Measurements from ENCODE around the gene ACOT11. TPM values are rescaled to one million over a fixed set of nuclear protein-coding genes. Genes with fewer than 3 reads are reported as not detected.
A peak's percentile ranks its signal among the peaks of the same experiment; 100 is the strongest.

The ACOT11 gene
- total RNA-seq, 1 donor from 2014 or later, result 0.25 TPM

DNA sequence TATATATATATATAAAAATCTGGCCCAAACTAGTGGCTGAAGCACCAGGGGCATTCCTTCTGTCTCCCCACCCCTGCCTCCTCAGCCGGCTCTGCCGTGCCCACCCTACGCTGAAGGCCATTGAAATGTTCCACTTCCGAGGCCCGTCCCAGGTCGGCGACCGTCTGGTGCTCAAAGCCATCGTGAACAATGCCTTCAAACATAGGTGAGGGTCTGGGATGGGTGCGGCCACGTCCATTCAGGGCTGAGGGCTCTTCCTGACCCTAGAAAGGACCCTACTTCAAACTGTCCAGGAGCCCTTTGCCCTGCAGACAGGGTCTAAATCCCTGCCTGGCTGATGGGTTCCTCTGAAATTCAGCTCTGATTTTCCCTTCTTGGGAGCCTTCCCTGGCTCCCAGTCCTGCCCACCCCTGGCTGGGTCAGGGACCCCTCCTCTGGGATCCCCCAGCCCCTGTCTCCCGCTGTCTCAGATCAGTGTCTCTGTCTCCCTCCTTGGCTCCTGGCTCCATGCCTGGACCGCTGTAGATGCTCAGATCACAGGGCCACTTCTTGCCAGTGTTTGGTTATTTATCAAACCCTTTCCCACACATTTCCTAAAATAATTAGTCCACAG, 51.3 kb downstream of the ACOT11 start:
- Mint-ChIP-seq H3K9me3 (ENCODE audit: low read depth) (no peaks in the 10 kb centered on the region), H3K27ac (ENCODE audit: unreplicated experiment) (no peak overlapping the region), H3K4me3 (ENCODE audit: unreplicated experiment) (no peak overlapping the region), H3K36me3 (ENCODE audit: low read depth) (no peaks in the 10 kb centered on the region), H3K4me1 (ENCODE audit: low read depth) (no peaks in the 10 kb centered on the region), H3K27me3 (ENCODE audit: low read depth) (no peaks in the 10 kb centered on the region)
- TF ChIP-seq, protein P1, sequence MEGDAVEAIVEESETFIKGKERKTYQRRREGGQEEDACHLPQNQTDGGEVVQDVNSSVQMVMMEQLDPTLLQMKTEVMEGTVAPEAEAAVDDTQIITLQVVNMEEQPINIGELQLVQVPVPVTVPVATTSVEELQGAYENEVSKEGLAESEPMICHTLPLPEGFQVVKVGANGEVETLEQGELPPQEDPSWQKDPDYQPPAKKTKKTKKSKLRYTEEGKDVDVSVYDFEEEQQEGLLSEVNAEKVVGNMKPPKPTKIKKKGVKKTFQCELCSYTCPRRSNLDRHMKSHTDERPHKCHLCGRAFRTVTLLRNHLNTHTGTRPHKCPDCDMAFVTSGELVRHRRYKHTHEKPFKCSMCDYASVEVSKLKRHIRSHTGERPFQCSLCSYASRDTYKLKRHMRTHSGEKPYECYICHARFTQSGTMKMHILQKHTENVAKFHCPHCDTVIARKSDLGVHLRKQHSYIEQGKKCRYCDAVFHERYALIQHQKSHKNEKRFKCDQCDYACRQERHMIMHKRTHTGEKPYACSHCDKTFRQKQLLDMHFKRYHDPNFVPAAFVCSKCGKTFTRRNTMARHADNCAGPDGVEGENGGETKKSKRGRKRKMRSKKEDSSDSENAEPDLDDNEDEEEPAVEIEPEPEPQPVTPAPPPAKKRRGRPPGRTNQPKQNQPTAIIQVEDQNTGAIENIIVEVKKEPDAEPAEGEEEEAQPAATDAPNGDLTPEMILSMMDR (IDR thresholded peaks at IDR 0.05), result no peak
- DNase-seq (ENCODE audit: low spot score), result no peak

DNA sequence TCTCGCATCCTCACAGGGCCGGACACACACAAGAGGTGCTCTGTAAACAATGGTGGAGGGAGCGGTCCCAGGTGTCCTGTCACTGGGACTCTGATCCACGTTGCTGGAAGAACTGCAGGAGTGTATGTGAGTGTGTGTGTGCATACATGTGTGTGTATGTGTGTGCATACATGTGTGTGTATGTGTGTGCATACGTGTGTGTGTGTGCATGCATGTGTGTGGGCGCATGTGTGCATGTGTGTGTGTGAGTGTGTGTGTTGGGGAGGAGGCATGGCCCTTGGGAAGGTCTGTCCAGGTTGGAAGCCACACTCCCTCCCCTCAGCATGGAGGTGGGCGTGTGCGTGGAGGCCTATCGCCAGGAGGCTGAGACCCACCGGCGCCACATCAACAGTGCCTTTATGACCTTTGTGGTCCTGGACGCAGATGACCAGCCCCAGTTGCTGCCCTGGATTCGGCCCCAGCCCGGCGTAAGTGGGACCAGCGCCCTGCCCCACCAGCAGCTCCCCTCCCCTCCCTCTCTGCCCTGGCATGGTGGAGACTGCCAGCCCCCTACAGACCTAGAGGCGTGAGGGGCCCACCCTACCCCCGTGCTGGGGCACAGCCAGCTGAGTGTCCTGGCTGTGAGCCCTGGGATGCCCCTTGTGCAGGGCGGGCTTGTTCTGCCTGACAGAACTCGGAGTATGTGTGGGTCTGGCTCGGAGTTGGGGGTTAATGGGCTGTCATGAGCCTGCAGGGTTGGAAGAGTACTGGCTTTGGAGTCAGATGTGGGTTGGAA, 53.1 kb downstream of the ACOT11 start:
- Mint-ChIP-seq H3K27ac (ENCODE audit: unreplicated experiment) (peak overlapping the region; percentile 20), H3K27me3 (ENCODE audit: low read depth) (no peaks in the 10 kb centered on the region), H3K4me1 (ENCODE audit: low read depth) (no peaks in the 10 kb centered on the region), H3K9me3 (ENCODE audit: low read depth) (no peaks in the 10 kb centered on the region), H3K4me3 (ENCODE audit: unreplicated experiment) (no peak overlapping the region), H3K36me3 (ENCODE audit: low read depth) (no peaks in the 10 kb centered on the region)
- no peak for DNase-seq (ENCODE audit: low spot score)
- TF ChIP-seq, protein P1 (IDR thresholded peaks at IDR 0.05), result no peak

DNA sequence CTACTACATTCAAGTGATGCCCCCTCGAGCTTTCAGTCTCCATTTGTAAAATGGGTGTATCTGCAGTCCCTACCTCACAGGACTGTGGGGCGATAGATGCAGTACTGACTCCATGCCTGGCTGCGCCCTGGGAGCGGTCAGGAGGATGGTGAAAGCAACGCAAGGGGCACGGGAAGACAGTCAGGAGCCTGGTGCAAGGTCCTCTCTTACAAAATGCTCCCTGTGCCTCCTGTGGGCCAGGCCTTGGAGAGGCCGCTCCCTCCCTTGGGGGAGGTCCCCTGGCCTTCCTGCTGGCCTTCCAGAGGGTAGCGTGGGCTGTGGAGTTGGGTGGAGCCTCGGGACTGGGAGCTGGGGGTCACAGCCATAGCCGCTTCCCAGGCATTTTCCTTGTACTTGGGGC, 53.7 kb downstream of the ACOT11 start:
- Mint-ChIP-seq H3K4me3 (ENCODE audit: unreplicated experiment) (no peak overlapping the region), H3K4me1 (ENCODE audit: low read depth) (no peaks in the 10 kb centered on the region), H3K27me3 (ENCODE audit: low read depth) (no peaks in the 10 kb centered on the region), H3K27ac (ENCODE audit: unreplicated experiment) (no peak overlapping the region), H3K9me3 (ENCODE audit: low read depth) (no peaks in the 10 kb centered on the region), H3K36me3 (ENCODE audit: low read depth) (no peaks in the 10 kb centered on the region)
- TF ChIP-seq, protein P1 (IDR thresholded peaks at IDR 0.05), result no peak
- DNase-seq (ENCODE audit: low spot score), result no peak

DNA sequence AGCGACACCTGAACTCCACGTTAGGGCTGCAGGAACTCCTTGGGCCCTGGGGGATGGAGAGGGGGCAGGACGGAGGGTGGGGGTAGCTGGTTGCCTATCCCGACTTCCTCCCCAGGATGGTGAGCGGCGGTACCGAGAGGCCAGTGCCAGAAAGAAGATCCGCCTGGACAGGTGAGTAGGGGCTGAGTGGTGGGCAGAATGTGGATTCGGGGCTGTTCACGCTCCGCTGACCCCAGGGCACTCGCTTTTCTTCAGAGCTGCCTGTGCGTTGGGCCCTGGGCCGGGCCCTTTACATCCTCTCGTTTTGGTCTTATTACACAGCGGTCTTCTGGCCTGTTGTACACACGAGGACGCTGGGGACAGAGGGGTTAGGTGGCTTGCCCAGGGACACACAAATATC, 54.5 kb downstream of the ACOT11 start:
- Mint-ChIP-seq H3K9me3 (ENCODE audit: low read depth) (no peaks in the 10 kb centered on the region), H3K36me3 (ENCODE audit: low read depth) (no peaks in the 10 kb centered on the region), H3K27ac (ENCODE audit: unreplicated experiment) (no peak overlapping the region), H3K4me1 (ENCODE audit: low read depth) (no peaks in the 10 kb centered on the region), H3K4me3 (ENCODE audit: unreplicated experiment) (no peak overlapping the region), H3K27me3 (ENCODE audit: low read depth) (no peaks in the 10 kb centered on the region)
- TF ChIP-seq, protein P1 (IDR thresholded peaks at IDR 0.05), result no peak
- no peak for DNase-seq (ENCODE audit: low spot score)

DNA sequence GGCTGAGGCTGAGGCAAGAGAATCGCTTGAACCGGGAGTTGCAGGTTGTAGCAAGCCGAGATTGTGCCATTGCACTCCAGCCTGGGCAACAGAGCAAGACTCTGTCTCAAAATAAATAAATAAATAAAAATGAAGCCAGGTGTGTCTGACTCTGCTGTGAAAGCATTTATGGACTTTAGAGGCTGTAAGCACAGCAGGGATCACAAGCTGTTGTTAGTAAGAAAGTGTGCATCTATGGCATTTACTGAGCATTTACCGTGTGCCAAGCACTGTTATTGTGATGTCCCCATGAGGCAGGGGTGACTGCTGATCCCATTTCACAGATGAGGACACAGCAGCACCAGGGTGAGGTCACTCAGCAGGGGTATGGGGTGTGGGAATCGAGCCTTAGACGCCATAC, 55.2 kb downstream of the ACOT11 start:
- no peak overlapping the region for H3K27ac Mint-ChIP-seq (ENCODE audit: unreplicated experiment)
- TF ChIP-seq, protein P1 (IDR thresholded peaks at IDR 0.05), result no peak
- no peak for DNase-seq (ENCODE audit: low spot score)
- no peaks in the 10 kb centered on the region for H3K9me3 Mint-ChIP-seq (ENCODE audit: low read depth)
- H3K36me3 Mint-ChIP-seq (ENCODE audit: low read depth), result no peaks in the 10 kb centered on the region
- H3K4me1 Mint-ChIP-seq (ENCODE audit: low read depth), result no peaks in the 10 kb centered on the region
- no peak overlapping the region for H3K4me3 Mint-ChIP-seq (ENCODE audit: unreplicated experiment)
- H3K27me3 Mint-ChIP-seq (ENCODE audit: low read depth), result no peaks in the 10 kb centered on the region
